Mesenchymal stem cell (in vitro differentiated cells and primary cell): ENCODE measurements around the gene CPA1.

Experiments
- DNase-seq: peaks from one replicate; pipeline ENCODE4 v3.0.0-alpha.2; 2013
- H2AFZ ChIP-seq: one replicate; pipeline ENCODE4 v1.6.1; 2013; ENCODE audit warnings: low read depth, mild to moderate bottlenecking, control low read depth, inconsistent platforms, low read length, moderate library complexity
- H2AK5ac ChIP-seq: 2 replicates; pipeline ENCODE4 v1.6.1; 2013; ENCODE audit warnings: low read length, moderate library complexity, mild to moderate bottlenecking, inconsistent platforms; ENCODE audit not compliant: severe bottlenecking
- H2BK120ac ChIP-seq: one replicate; pipeline ENCODE4 v1.6.1; 2013; ENCODE audit warnings: low read depth, mild to moderate bottlenecking, inconsistent platforms, low read length, moderate library complexity
- H2BK12ac ChIP-seq, 2 experiments: one replicate each; pipeline ENCODE4 v1.6.1; 2013; ENCODE audit warnings: inconsistent platforms in 2 of 2, low read length in 2 of 2, mild to moderate bottlenecking in 2 of 2, moderate library complexity in 2 of 2, control low read depth in 1 of 2
- H2BK15ac ChIP-seq: one replicate; pipeline ENCODE4 v1.6.1; 2013; ENCODE audit warnings: mild to moderate bottlenecking, low read depth, inconsistent platforms; ENCODE audit not compliant: poor library complexity, severe bottlenecking
- H2BK5ac ChIP-seq: 2 replicates; pipeline ENCODE4 v1.6.1; 2013; ENCODE audit warnings: low read depth, mild to moderate bottlenecking, low read length, control low read depth, inconsistent platforms; ENCODE audit not compliant: poor library complexity, severe bottlenecking
- H3K14ac ChIP-seq, 2 experiments: one replicate each; pipeline ENCODE4 v1.6.1; 2013; ENCODE audit warnings: inconsistent platforms in 2 of 2, low read length in 2 of 2, control low read depth in 1 of 2, mild to moderate bottlenecking in 1 of 2, moderate library complexity in 1 of 2
- H3K18ac ChIP-seq, 2 experiments: one replicate each; pipeline ENCODE4 v1.6.1; 2013; ENCODE audit warnings: inconsistent platforms in 2 of 2, low read length in 2 of 2, control low read depth in 1 of 2, low read depth in 1 of 2, mild to moderate bottlenecking in 1 of 2
- H3K23ac ChIP-seq, 2 experiments: one replicate each; pipeline ENCODE4 v1.6.1; 2013; ENCODE audit warnings: inconsistent platforms in 2 of 2, low read length in 2 of 2, mild to moderate bottlenecking in 2 of 2, moderate library complexity in 2 of 2, control low read depth in 1 of 2
- H3K27ac ChIP-seq: 2 replicates; pipeline ENCODE4 v1.5.1; 2013; ENCODE audit warnings: mild to moderate bottlenecking, moderate library complexity, low read length, control low read depth, inconsistent platforms; ENCODE audit not compliant: poor library complexity, severe bottlenecking
- H3K27me3 ChIP-seq, 2 experiments: 2 replicates each; pipeline versions ENCODE4 v1.6.1 to v1.7.0; 2013; ENCODE audit warnings: low read length in 2 of 2, mild to moderate bottlenecking in 2 of 2, moderate library complexity in 2 of 2, control low read depth in 1 of 2, inconsistent platforms in 1 of 2; ENCODE audit not compliant: control insufficient read depth in 1 of 2, insufficient read depth in 1 of 2
- H3K36me3 ChIP-seq, 2 experiments: 2 replicates each; pipeline versions ENCODE4 v1.6.1 to v1.7.0; 2013; ENCODE audit warnings: low read length in 2 of 2, control low read depth in 1 of 2, inconsistent platforms in 1 of 2, low read depth in 1 of 2, mild to moderate bottlenecking in 1 of 2; ENCODE audit not compliant: insufficient read depth in 2 of 2, control insufficient read depth in 1 of 2
- H3K4ac ChIP-seq, 2 experiments: one replicate each; pipeline ENCODE4 v1.6.1; 2013; ENCODE audit warnings: inconsistent platforms in 2 of 2, low read length in 2 of 2, mild to moderate bottlenecking in 2 of 2, moderate library complexity in 2 of 2, control low read depth in 1 of 2, low read depth in 1 of 2
- H3K4me1 ChIP-seq: 2 replicates; pipeline ENCODE4 v1.6.1; 2013; ENCODE audit warnings: low read depth, low read length, control low read depth; ENCODE audit not compliant: control insufficient read depth, insufficient read depth
- H3K4me2 ChIP-seq: 2 replicates; pipeline ENCODE4 v1.6.1; 2013; ENCODE audit warnings: low read length, mild to moderate bottlenecking, inconsistent platforms; ENCODE audit not compliant: poor library complexity, severe bottlenecking
- H3K4me3 ChIP-seq, 2 experiments: 2 replicates each; pipeline versions ENCODE4 v1.5.1 to v1.7.0; 2013; ENCODE audit warnings: low read length in 2 of 2, mild to moderate bottlenecking in 2 of 2, control low read depth in 1 of 2, low read depth in 1 of 2; ENCODE audit not compliant: insufficient read depth in 1 of 2
- H3K79me1 ChIP-seq: replicated peaks from 2 replicates; pipeline ENCODE4 v1.6.1; 2013; ENCODE audit warnings: mild to moderate bottlenecking, control low read depth, low read length, inconsistent platforms; ENCODE audit not compliant: poor library complexity, severe bottlenecking
- H3K9ac ChIP-seq: 2 replicates; pipeline ENCODE4 v1.7.0; 2013; ENCODE audit warnings: mild to moderate bottlenecking, low read length, moderate library complexity
- H3K9me3 ChIP-seq: 2 replicates; pipeline ENCODE4 v1.7.0; 2013; ENCODE audit warnings: mild to moderate bottlenecking, low read length; ENCODE audit not compliant: control insufficient read depth
- H4K8ac ChIP-seq: one replicate; pipeline ENCODE4 v1.6.1; 2013; ENCODE audit warnings: inconsistent platforms, mild to moderate bottlenecking, low read length, moderate library complexity
- H4K91ac ChIP-seq: one replicate; pipeline ENCODE4 v1.6.1; 2013; ENCODE audit warnings: mild to moderate bottlenecking, low read length, inconsistent platforms
- WGBS: methylation state at CpG from one replicate; pipeline ENCODE4 v1.1.7; 2013; ENCODE audit warnings: mixed read lengths; 5-methylcytosine and 5-hydroxymethylcytosine counted together

The CPA1 gene

DNA sequence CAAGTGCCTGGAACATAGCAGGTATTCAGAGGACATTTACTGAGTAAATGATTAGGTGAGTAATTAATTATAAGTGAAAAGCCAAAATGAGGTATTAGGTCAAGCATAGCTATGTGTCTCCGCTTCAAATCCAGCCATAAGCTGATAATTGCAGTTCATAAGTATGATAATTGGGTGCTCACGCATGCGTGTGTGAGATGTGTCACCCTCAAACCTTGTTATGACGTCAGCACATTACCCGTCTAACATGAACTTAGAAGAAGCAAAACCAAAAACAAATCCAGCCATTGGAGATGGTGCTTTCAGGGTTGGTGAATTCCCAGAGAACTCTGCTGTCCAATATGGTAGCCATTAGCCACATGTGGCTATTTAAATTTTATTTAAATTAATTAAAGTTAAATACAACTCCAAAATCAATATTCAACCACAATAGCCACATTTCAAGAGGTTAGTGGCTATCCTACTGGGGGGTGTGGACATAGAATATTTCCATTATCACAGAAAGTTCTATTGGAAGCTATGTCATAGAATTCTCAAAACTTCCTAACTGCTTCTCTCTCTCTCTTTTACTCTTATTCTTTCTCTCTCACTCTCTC lies 35.9 kb upstream of the CPA1 start, which contains the start of gene CPA5:
TSS of gene CPA5 (plus strand) at position 546 of the 596 bp plus-strand sequence. CDS start 1,670 bp downstream, outside the sequence.
- no peak within 1 kb of the TSS for H2BK120ac ChIP-seq
- peak within 1 kb of the TSS; percentile 71 for H2AK5ac ChIP-seq
- no peak within 1 kb of the TSS for H2AFZ ChIP-seq
- no peak within 1 kb of the TSS for H3K18ac ChIP-seq
- no peaks in the 10 kb centered on the region for H3K27me3 ChIP-seq
- no peak for DNase-seq
- H2BK15ac ChIP-seq = no peak within 1 kb of the TSS
- H3K4me1 ChIP-seq = peaks cover 7% of the 10 kb centered on the region
- H2BK5ac ChIP-seq = no peak within 1 kb of the TSS
- H3K4me2 ChIP-seq = no peak within 1 kb of the TSS
- peak within 1 kb of the TSS; percentile 37 for H4K91ac ChIP-seq
- peak within 1 kb of the TSS in 1 of 2 experiments; percentile 15 for H2BK12ac ChIP-seq
- H3K23ac ChIP-seq = peak within 1 kb of the TSS in 1 of 2 experiments; percentile 40
- H4K8ac ChIP-seq = no peak within 1 kb of the TSS
- H3K79me1 ChIP-seq = no peaks in the 10 kb centered on the region
- H3K9me3 ChIP-seq = no peaks in the 10 kb centered on the region
- H3K27ac ChIP-seq = no peak within 1 kb of the TSS
- 91% methylated on average over 4 of the region's 5 CpGs for WGBS
- no peaks in the 10 kb centered on the region for H3K36me3 ChIP-seq
- no peak within 1 kb of the TSS for H3K14ac ChIP-seq
- peak within 1 kb of the TSS; percentile 2 for H3K9ac ChIP-seq
- H3K4me3 ChIP-seq = peak within 1 kb of the TSS in 1 of 2 experiments; percentile 62
- H3K4ac ChIP-seq = no peak within 1 kb of the TSS

DNA sequence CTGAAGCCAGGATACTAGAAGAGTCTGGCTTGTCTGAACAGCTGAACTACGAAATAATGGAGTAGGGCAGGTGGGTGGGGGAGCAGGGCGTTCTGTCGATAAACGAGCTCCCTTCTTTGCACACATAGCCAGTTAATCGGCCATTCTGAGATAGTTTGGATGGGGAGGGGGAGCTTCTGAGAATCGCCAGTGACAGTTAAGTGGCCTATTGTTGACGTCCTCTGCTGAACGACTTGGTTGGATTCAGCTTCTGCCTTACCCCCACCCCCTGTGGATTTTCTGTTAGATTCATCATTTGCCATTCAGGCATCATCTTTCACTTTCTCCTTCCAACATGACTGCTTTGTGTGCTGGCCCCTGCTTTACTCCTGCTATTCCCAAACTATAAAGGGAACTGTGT lies 35.2 kb upstream of the CPA1 start:
- H3K14ac ChIP-seq = no peak overlapping the region
- H3K9ac ChIP-seq = peak overlapping the region; percentile 2
- H3K79me1 ChIP-seq = no peaks in the 10 kb centered on the region
- H3K9me3 ChIP-seq = no peaks in the 10 kb centered on the region
- H4K8ac ChIP-seq = no peak overlapping the region
- no peak overlapping the region for H2AFZ ChIP-seq
- H2BK12ac ChIP-seq = peak overlapping the region in 1 of 2 experiments; percentile 15
- peak overlapping the region in 1 of 2 experiments; percentile 62 for H3K4me3 ChIP-seq
- no peak overlapping the region for H2BK120ac ChIP-seq
- H2BK5ac ChIP-seq = no peak overlapping the region
- no peak overlapping the region for H3K18ac ChIP-seq
- no peak overlapping the region for H3K4me2 ChIP-seq
- no peak overlapping the region for H3K23ac ChIP-seq
- peak overlapping the region; percentile 37 for H4K91ac ChIP-seq
- no peak overlapping the region for H2AK5ac ChIP-seq
- no peak overlapping the region for H2BK15ac ChIP-seq
- H3K36me3 ChIP-seq = no peaks in the 10 kb centered on the region
- no peak for DNase-seq
- peaks cover 8% of the 10 kb centered on the region for H3K4me1 ChIP-seq
- 63% methylated on average over 7 of the region's 8 CpGs for WGBS
- H3K4ac ChIP-seq = no peak overlapping the region
- no peak overlapping the region for H3K27ac ChIP-seq
- H3K27me3 ChIP-seq = no peaks in the 10 kb centered on the region

DNA sequence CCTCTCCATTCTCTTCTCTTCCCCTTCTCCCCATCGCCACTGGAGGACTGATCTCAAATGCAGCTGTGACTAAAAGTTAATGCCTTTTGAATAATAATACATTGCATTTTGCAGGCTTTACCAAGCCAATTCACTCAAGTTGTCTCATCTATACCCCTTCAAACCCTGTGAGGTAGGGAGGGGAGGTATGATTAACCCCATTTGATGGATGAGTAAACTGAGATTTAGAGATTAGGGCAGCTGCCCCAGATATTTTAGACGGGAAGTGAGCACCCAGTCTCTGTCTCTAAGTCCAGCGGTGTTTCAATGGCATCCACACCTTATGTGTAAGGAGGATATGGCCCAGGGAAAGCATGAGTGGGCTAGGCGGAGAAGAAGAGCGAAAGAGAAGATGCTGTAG lies 34.6 kb upstream of the CPA1 start:
- no peak overlapping the region for H3K27ac ChIP-seq
- no peaks in the 10 kb centered on the region for H3K36me3 ChIP-seq
- H3K4me2 ChIP-seq = no peak overlapping the region
- 95% methylated on average over 5 of the region's 5 CpGs for WGBS
- H4K8ac ChIP-seq = no peak overlapping the region
- H2AK5ac ChIP-seq = peak overlapping the region; percentile 71
- peaks cover 13% of the 10 kb centered on the region for H3K4me1 ChIP-seq
- H2BK120ac ChIP-seq = no peak overlapping the region
- peak overlapping the region in 1 of 2 experiments; percentile 49 for H3K4ac ChIP-seq
- no peak overlapping the region for H3K18ac ChIP-seq
- no peak overlapping the region for H2BK5ac ChIP-seq
- H3K4me3 ChIP-seq = no peak overlapping the region
- no peak overlapping the region for H3K9ac ChIP-seq
- H3K9me3 ChIP-seq = no peaks in the 10 kb centered on the region
- H3K79me1 ChIP-seq = no peaks in the 10 kb centered on the region
- H2BK15ac ChIP-seq = no peak overlapping the region
- no peak overlapping the region for H3K23ac ChIP-seq
- DNase-seq = no peak
- H3K14ac ChIP-seq = no peak overlapping the region
- H2AFZ ChIP-seq = no peak overlapping the region
- H4K91ac ChIP-seq = no peak overlapping the region
- no peaks in the 10 kb centered on the region for H3K27me3 ChIP-seq
- no peak overlapping the region for H2BK12ac ChIP-seq

DNA sequence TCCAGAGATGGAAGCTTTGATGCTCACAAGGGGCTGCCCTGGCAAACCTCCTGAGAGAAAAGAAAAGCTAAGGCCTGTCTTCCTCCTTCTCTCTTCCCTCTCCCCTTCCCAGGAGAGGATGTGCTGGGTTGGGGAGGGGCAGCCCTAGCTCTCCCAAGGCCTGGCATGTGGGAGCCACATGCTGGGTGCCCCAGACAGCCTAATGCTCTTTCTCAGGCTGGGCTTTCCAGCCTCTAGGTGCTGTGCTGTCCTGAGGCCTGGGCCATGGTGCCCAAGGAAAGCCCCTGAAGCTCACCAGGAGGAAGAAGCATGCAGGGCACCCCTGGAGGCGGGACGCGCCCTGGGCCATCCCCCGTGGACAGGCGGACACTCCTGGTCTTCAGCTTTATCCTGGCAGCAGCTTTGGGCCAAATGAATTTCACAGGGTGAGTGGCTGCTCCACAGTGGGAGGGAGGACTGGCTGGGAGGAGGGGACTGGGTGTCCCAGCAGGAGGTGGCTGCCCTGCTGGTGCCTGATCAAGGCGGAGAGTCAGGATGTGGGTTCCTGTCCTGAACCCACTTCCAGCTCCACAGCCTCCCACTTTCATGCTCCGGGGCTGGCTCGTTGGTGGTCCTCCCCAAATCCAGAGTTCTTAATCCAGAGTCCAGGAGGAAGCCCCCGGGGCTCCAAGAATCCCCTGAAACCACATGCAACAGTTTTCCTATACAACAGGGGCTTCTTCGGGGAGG lies 34.0 kb upstream of the CPA1 start:
- Histone ChIP-seq H2BK12ac (peak overlapping the region; percentile 14 to 59), H3K79me1 (no peaks in the 10 kb centered on the region), H3K27ac (no peak overlapping the region), H4K91ac (peak overlapping the region; percentile 62), H3K14ac (peak overlapping the region in 1 of 2 experiments; percentile 79), H3K18ac (peak overlapping the region in 1 of 2 experiments; percentile 80), H3K9ac (no peak overlapping the region), H3K23ac (peak overlapping the region in 1 of 2 experiments; percentile 42), H3K4me1 (peaks cover 17% of the 10 kb centered on the region), H3K27me3 (no peaks in the 10 kb centered on the region), H2AK5ac (peak overlapping the region; percentile 71), H2AFZ (no peak overlapping the region), H2BK15ac (peak overlapping the region; percentile 28), H3K4me3 (no peak overlapping the region), H3K4me2 (no peak overlapping the region), H4K8ac (peak overlapping the region; percentile 5), H2BK5ac (no peak overlapping the region), H2BK120ac (no peak overlapping the region), H3K4ac (peak overlapping the region; percentile 5 to 49), H3K36me3 (no peaks in the 10 kb centered on the region), H3K9me3 (no peaks in the 10 kb centered on the region)
- no peak for DNase-seq
- WGBS = 92% methylated on average over 10 of the region's 10 CpGs
